GM21786 (cell line): ENCODE results near the gene ANGPTL5.
"Not testable (repeated sequence)": the region's sequence is repeated elsewhere in the genome, so short reads cannot be mapped to it uniquely, and the experiment has no call there.

ENCODE experiments used
- ATAC-seq: cut with Tn5 transposase; IDR thresholded peaks from one replicate; pipeline ENCODE4 v1.9.1; 2021; ENCODE audit not compliant: unreplicated experiment

The ANGPTL5 gene

GRCh38 chr11:101889767-101890166, 26.6 kb downstream of the ANGPTL5 start:
- ATAC-seq = no peak

- ATAC-seq = no peak
These were observed 30.7 kb downstream of the ANGPTL5 start for GRCh38 chr11:101885631-101886030.

GRCh38 chr11:101881586-101881985, 34.7 kb downstream of the ANGPTL5 start:
- no peak for ATAC-seq

GRCh38 chr11:101880222-101880621, 36.1 kb downstream of the ANGPTL5 start:
- ATAC-seq = no peak

- no peak for ATAC-seq
These were observed 44.0 kb downstream of the ANGPTL5 start for GRCh38 chr11:101872171-101872882.

- ATAC-seq = no peak
These were observed 45.8 kb downstream of the ANGPTL5 start for GRCh38 chr11:101870510-101870909.

- ATAC-seq = no peak
These were observed 48.4 kb downstream of the ANGPTL5 start for GRCh38 chr11:101867951-101868350.

- no peak for ATAC-seq
These were observed 49.5 kb downstream of the ANGPTL5 start for GRCh38 chr11:101866619-101867491.

GRCh38 chr11:101864098-101864497, 52.2 kb downstream of the ANGPTL5 start:
- ATAC-seq = no peak

GRCh38 chr11:101863361-101863760, 53.0 kb downstream of the ANGPTL5 start:
- ATAC-seq = no peak

- ATAC-seq = no peak
These were observed 53.7 kb downstream of the ANGPTL5 start for GRCh38 chr11:101862391-101863233.

GRCh38 chr11:101860696-101861427, 55.5 kb downstream of the ANGPTL5 start:
- ATAC-seq = peak; percentile 77

- ATAC-seq = not testable (repeated sequence)
These were observed 64.1 kb downstream of the ANGPTL5 start for GRCh38 chr11:101852260-101852659.

- ATAC-seq = no peak
These were observed 68.1 kb downstream of the ANGPTL5 start for GRCh38 chr11:101848262-101848661.

GRCh38 chr11:101844608-101845007, 71.7 kb downstream of the ANGPTL5 start:
- ATAC-seq = no peak

GRCh38 chr11:101840704-101841103, 75.6 kb downstream of the ANGPTL5 start:
- ATAC-seq = no peak
